Right ventricle myocardium inferior (tissue), 1 donor: ENCODE results near the gene WBP2. TPM values are rescaled to one million over a fixed set of nuclear protein-coding genes. Genes with fewer than 3 reads are reported as not detected.
"Not testable (repeated sequence)": the region's sequence is repeated elsewhere in the genome, so short reads cannot be mapped to it uniquely, and the experiment has no call there.

Experiments
- ATAC-seq: fragments of 200-7000 bp; cut with Tn5 transposase; one replicate; pipeline ENCODE4 v1.9.1; 2020; ENCODE audit warnings: mild to moderate bottlenecking, moderate library complexity
- DNase-seq: peaks from one replicate; pipeline ENCODE4 v3.0.0; 2021; ENCODE audit errors: missing footprints
- intact Hi-C: fragments of 100-400 bp; cut with DNase I; formaldehyde crosslinking; loops from one replicate; pipeline ENCODE4 v1.11.0; 2022
- total RNA-seq: library from RNA; stranded (reverse); fragmentation: NEBNext Ultra II Directional; extraction: Animal tissue kit (Norgen Biotek cat#: 25700); gene quantifications from one replicate; pipeline ENCODE4 v1.2.1, GENCODE V29; 2021
- donor health status: DM: no; HTN: yes; CAD: no; lungs with severe emphysema.

WBP2 gene
- total RNA-seq, 1 donor from 2014 or later: 151 TPM

DNA sequence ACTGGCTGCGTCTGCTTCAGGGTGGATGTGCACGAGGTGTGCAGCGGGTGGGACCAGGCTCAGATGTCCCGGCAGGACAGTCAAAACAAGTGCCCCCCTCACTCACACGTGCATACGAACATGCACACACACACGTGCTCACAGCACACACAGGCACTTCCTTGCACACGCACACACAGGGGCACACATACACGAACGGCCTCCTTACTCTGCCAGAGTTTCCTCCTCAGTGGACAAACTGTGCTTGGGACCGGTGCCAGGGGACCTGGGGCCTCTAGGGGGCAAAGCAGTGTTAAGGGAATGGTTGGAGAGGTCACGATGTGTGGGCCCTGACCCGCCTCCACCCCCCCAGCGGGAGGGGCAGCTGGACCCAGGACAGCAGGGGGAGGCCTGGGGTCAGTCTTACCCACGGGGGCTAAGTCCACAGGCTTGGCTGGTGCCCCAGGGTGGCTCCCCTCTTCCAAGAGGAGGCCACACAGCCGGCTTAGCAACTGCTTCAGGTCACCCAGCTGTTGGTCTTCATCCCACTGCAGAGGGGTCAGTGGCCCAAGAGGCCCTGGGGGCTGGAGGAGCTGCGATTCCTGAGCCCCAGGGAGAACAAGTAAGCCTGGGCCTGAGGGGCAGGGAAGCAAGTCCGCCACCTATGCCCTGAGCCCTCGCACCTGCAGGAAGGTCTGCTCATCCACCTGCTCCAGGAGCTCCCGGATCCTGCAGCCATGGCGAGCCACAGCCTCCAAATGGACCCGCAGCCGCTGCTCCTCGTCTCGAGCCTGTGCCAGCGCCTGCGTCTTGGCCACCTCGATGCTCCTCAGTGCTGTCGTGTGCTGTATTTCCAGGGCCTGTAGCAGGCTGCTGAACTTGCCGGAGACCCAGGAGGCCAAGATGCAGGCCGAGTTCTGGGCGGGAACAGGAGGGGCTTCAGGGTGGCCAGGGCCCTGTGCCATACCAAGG, 36.7 kb upstream of the WBP2 start:
- DNase-seq (no peak), ATAC-seq (no peak)
- intact Hi-C loops: no loop called here

DNA sequence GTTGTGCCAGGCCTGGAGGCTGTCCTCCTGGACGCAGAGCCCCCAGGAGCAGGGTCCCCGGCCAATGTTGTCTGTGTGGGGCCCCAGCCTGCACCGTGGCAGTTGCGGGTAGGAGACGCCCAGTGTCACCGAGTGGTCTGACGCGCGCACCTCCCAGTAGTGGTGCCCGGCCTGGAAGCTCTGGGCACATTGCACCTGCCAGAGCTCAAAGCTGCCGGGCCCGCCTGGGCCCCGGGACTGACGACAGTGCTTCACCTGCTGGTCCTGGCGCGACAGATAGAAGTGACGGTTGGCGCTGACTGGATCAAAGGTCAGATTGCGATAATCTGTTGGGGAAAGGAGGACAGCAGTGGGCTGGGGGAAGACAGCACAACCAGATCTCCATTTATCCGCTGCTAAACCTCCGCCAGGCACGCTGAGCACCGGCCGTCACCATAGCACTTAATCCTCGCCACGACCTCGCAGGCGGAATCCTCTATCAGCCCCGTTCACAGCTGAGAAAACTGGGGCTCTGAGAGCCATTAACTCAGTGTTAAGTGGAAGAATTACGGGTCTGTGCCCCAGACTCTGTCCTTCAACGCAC, 36.0 kb upstream of the WBP2 start:
- no peak for ATAC-seq

DNA sequence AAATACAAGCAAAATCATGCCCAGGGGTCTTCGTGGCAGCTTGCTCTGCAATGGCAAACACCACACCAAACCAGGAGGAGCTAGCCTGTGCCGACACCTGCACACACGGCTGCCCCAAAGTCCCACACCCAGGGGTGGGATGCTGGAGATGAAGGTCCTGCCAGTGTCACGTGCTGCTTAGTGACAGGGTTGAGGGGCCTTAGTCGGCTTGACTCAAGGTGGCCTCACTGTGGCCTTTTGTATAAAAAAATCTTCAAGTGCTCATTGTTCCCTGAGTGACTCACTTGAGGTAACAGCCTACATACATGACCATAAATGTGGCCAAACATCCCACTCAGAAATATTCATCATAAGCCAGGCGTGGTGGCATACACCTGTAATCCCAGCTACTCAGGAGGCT, 34.3 kb upstream of the WBP2 start:
- ATAC-seq (no peak), DNase-seq (no peak)
- intact Hi-C loops: no loop called here

More for the DNA sequence above, 36.0 kb upstream of the WBP2 start:
- intact Hi-C loops: no loop called here
- DNase-seq: no peak

GRCh38 chr17:75888484-75888883, 33.3 kb upstream of the WBP2 start:
- DNase-seq (no peak), ATAC-seq (no peak)
- intact Hi-C loops: no loop called here

- ATAC-seq, DNase-seq, intact Hi-C loops: not testable (repeated sequence)
These were observed 30.7 kb upstream of the WBP2 start for GRCh38 chr17:75885860-75886259.

- DNase-seq (no peak), ATAC-seq (no peak)
- intact Hi-C loops: no loop called here
These were observed 30.3 kb upstream of the WBP2 start for GRCh38 chr17:75885431-75885830.

DNA sequence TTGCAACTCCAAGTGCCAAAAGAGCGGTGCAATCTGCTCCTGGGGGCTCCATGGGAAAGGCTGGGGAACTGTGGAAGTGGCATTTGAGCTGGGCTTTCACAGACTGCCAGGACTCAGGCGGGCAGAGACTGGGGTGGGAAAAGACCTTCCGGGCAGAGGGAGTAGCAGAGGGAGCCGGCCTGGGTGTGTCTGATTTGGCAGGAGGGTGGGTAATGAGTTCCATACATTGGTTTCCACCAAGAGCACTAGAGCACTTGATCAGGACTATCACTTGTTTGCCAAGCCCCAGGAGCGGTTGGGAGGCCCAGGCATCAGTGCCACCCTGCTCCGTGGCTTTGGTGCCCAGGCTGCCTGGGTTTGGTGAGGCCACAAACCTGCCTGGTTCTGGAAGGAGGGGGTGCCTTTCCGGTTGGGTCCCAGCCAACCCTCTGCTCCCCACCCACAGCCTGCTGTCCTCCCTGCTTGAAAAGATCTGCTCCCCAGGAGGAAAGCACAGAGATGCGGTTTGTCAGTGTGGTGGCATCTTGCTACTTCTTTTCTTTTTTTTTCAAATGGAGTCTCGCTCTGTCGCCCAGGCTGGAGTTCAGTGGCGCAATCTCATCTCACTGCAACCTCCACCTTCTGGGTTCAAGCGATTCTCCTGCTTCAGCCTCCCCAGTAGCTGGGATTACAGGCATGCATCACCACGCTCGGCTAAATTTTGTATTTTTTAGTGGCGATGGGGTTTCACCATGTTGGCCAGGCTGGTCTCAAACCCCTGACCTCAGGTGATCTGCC, 26.7 kb upstream of the WBP2 start:
- DNase-seq (no peak), ATAC-seq (no peak)
- intact Hi-C loops: loop anchor here (1.0 kb wide), 1 partner anchor 12 kb away; no protein-coding TSS in a partner anchor

DNA sequence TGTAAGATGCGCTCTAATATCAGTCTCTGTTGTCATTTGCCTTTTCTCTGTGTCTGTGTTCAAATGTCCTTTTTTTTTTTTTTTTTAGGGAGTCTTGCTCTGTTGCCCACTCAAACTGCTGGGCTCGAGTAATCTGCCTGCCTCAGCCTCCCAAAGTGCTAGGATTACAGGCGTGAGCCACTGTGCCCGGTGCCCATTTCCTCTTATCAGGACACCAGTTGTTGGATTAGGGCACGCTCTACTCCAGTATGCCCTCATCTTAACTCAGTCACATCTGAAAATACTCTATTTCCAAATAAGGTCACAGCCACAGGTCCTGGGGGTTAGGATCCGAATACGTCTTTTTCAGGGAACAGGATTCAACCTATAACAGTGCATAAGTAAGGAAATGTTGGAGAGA, 25.1 kb upstream of the WBP2 start:
- intact Hi-C loops: no loop called here
- DNase-seq (no peak), ATAC-seq (no peak)

DNA sequence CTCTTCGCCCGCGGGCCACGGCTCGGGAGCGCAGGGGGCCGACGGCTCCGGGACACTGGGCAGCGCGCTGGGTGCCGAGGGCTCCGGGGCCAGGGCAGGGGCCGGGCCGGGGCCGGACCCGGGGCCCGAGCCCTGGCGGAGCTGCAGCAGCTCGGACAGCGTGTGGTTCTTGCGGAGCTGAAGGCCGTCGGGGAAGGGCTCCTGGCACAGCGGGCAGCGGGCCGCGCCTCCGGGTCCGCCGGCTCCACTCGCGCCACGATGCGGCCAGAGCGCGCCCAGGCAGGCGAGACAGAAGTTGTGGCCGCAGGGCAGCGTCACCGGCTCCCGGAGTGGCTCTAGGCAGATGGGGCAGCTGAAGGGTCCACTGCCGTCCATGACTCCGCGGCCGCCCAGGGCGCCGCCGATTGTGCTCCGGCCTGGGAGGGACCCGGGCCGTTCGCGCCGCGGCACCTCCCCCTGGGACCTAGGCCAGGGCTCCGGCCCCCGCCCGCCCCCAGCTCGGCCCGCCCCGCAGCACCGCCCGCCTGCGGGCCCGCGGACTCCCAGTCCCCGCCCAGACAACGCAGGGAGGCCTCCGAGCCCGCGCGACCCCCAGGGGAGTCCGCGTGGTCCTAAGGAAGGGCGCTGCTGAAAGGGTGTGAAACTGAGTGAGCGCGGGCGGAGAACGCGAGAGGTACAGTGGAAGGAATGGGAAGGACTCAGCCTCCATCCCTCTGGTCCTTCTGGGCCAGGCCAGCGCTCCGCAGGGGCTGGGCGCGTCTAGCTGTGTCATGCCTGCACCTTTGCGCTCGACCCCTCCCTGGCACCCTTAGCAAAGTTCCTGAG, 23.3 kb upstream of the WBP2 start, which contains the start of gene TRIM47:
TSS of gene TRIM47 (minus strand) at position 408 of the 825 bp plus-strand sequence. CDS start at position 375, 33 bp downstream.
- DNase-seq (peak; percentile 84), ATAC-seq (peak; percentile 68)
- intact Hi-C loops: loop anchor here (5.0 kb wide), 1 partner anchor 101 kb away; a partner anchor contains a TSS

DNA sequence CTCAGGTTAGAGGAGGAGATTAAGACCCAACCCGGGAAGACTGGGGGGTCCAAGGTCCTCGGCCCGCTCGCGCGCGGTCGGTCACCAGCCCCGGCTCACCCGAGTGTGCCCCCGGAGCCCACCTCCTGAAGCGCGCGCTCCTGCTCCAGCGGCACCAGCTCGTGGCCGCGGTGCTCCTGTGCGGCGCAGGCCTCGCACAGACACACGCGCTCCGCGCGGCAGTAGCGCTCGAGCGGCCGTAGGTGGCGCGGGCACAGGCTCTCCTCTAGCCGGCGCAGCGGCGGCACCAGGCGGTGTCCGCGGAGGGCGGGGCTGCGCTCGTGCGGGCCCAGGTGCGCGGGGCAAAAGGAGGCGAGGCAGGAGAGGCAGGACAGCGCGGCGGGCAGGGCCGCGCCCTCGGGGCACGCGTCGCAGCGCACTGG, 22.6 kb upstream of the WBP2 start:
- intact Hi-C loops: loop anchor here (2.0 to 5.0 kb wide), 2 partner anchors 19 to 100 kb away; partner anchors contain the start of gene TRIM65
- ATAC-seq: peak; percentile 68
- peak; percentile 88 for DNase-seq

- DNase-seq (peak; percentile 94), ATAC-seq (peak; percentile 66)
- intact Hi-C loops: loop anchor here (2.0 to 5.0 kb wide), 2 partner anchors 20 to 100 kb away; partner anchors contain the start of gene TRIM65
These were observed 22.0 kb upstream of the WBP2 start for GRCh38 chr17:75876938-75877751.

DNA sequence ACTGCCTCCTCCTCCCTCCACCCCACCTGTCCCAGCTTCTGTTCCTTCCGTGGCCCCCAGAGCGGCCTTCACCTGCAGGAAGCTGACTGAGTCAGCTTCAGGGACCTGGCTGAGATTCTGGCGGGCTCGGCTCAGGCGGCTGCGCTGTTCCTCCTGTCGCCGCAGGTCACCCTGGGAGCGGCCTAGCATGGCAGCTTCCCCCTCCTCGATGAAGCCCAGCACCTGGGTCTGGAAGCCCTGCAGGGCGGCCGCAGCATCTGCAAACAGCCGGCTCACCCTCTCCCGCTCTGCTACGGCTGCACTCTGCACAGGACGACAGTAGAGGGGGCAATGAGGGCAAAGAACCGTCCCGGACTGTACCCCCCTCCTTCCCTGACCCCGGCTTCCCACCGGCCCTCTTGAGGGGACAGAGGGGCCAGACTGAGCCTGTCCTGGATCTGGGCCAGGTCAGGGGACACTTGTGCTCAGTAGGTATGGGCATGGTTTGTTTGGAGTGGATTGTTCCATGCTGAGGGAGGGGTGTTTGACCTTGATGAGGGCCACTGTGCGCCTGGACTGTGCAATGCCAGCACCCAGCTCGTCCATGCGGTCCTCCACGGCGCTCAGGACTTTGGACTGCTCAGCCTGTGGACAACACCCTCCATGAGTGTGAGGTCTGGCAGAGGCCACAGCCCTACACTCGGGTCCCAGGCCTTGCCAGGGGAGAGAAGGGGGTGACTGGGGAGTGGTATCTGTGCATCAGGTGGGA, 21.2 kb upstream of the WBP2 start:
- peak; percentile 4 for ATAC-seq
- peak; percentile 77 for DNase-seq
- intact Hi-C loops: loop anchor here (2.0 to 5.0 kb wide), 2 partner anchors 20 to 99 kb away; partner anchors contain the start of gene TRIM65

GRCh38 chr17:75875940-75876189, 20.7 kb upstream of the WBP2 start:
- DNase-seq (no peak), ATAC-seq (no peak)
- intact Hi-C loops: loop anchor here (2.0 to 5.0 kb wide), 2 partner anchors 21 to 99 kb away; partner anchors contain the start of gene TRIM65

DNA sequence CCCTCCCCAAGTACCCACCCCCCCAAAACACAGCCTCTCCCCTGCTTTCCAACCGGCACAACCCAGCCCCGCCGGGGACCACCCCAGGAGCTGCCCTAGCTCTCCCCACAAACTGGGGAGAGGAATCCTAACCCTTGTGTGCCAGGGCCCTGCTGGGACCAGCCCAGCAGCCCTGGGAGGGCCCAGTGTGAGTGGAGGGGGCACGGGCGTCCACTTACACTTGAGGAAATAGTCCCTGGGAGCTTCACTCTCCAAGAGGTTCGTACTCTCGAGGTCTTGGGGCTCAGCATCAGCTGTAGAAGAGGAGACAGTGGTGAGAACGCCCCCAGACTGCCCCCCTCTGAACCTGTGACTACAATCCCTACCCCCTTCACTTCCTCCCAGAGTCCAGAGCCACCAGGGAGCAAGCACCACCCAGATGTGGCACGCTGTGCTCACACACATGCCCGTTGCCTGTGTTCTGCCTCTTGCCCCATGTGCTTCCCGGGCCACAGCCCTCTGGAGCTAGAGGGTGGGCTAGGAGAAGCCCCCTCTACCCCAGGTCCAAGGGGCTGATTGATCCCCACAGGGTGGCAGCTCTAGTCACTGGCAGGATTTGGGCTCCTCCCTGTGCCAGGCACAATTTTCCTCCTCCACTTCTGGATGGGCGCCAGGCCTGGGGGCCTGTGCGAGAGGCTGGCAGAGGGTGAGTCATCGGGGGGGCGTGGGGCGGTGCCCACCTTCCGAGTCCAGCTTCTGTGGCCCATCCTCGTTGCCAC, 20.2 kb upstream of the WBP2 start:
- DNase-seq (no peak), ATAC-seq (no peak)
- intact Hi-C loops: loop anchor here (5.0 kb wide), 1 partner anchor 98 kb away; a partner anchor contains a TSS

DNA sequence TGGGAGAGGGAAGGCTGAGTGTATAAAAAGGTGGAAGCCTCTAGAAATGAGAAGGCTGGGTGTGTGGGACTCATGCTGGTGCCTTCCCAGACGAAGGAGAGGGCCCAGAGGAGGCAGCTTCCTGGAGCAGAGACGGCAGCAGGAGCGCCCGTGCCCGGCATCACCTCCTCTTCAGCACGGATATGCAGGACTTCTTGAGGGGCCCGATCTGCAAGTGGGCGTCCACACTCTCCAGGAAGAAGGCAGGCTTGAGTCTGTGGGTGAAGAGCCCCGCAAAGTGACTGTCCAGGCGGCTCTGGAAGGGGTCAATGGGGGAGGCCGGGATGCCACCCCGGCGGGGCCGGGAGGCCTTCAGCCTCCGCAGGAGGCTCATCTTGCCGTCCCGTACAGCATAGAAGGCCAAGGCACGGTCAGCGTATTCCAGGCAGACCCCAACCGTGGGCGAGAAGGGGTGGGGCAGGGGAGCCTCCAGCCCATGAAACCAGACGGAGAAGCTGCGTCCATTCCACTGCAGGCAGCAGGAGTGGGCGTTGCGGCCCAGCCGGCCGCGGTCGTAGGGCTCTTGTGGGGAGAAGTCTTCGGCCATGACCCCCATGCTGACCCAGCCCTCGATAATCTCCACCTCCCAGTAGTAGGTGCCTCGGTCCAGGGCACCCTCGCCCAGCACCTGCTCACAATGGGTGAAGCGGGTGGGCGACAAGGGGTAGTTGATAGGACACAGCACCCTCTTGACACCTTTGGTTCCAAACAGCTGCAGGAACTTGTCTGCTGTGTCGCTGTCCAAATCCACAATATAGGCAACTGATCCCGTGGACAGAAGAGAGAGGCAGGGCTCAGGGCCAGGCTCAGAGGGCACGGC, 19.4 kb upstream of the WBP2 start:
- intact Hi-C loops: loop anchor here (5.0 kb wide), 1 partner anchor 97 kb away; a partner anchor contains a TSS
- ATAC-seq: no peak
- no peak for DNase-seq
